IMR-90 (cell line): Measurements from ENCODE around the gene APC2. TPM values are rescaled to one million over a fixed set of nuclear protein-coding genes. Genes with fewer than 3 reads are reported as not detected.

ENCODE experiments used
- ATAC-seq: fragments of 200-7000 bp; cut with Tn5 transposase; 2 replicates; pipeline ENCODE4 v1.9.1; 2020; ENCODE audit warnings: low read depth, mild to moderate bottlenecking, moderate library complexity
- BruUV-seq: library from RNA; stranded (reverse); fragments of 400-500 nt; replicated peaks from 2 replicates; lab custom pipeline; 2021; lab: Mats Ljungman, UMichigan
- CTCF ChIA-PET: fragments of 300-600 bp; formaldehyde crosslinking; extraction: SDS; loops from one replicate; lab custom pipeline; 2021; ENCODE audit warnings: antibody characterized with exemption; lab: Yijun Ruan, JAX
- POLR2A ChIA-PET: fragments of 300-600 bp; sonication (Branson Sonifier 250); formaldehyde crosslinking; loops from one replicate; lab custom pipeline; 2022; ENCODE audit warnings: antibody characterized with exemption; ENCODE audit not compliant: unreplicated experiment; lab: Charles Lee
- DNase-seq: peaks from one replicate; pipeline ENCODE4 v3.0.0; 2013
- H2AFZ ChIP-seq: replicated peaks from 2 replicates; pipeline ENCODE3; 2013; ENCODE audit warnings: low read length, mild to moderate bottlenecking; ENCODE audit not compliant: poor library complexity
- H2AK5ac ChIP-seq: 2 replicates; pipeline ENCODE4 v1.6.1; 2013; ENCODE audit warnings: low read depth, low read length, inconsistent platforms
- H2AK9ac ChIP-seq: replicated peaks from 2 replicates; pipeline ENCODE3; 2013; ENCODE audit warnings: mild to moderate bottlenecking, low read depth, low read length, moderate library complexity; ENCODE audit not compliant: poor library complexity
- H2BK120ac ChIP-seq: 2 replicates; pipeline ENCODE4 v1.6.1; 2013; ENCODE audit warnings: low read depth, low read length, inconsistent platforms
- H2BK15ac ChIP-seq: 3 replicates; pipeline ENCODE4 v1.6.1; 2013; ENCODE audit warnings: low read depth, low read length, inconsistent platforms
- H2BK20ac ChIP-seq: 2 replicates; pipeline ENCODE4 v1.6.1; 2013; ENCODE audit warnings: low read depth, mild to moderate bottlenecking, inconsistent platforms, low read length, moderate library complexity
- H2BK5ac ChIP-seq: 2 replicates; pipeline ENCODE4 v1.6.1; 2013; ENCODE audit warnings: mild to moderate bottlenecking, low read depth, low read length, inconsistent platforms; ENCODE audit not compliant: poor library complexity, severe bottlenecking
- H3K14ac ChIP-seq: replicated peaks from 2 replicates; pipeline ENCODE4 v1.6.1; 2013; ENCODE audit warnings: low read depth, low read length, inconsistent platforms
- H3K18ac ChIP-seq: 2 replicates; pipeline ENCODE4 v1.6.1; 2013; ENCODE audit warnings: low read depth, low read length, control low read depth
- H3K23ac ChIP-seq: 2 replicates; pipeline ENCODE4 v1.6.1; 2013; ENCODE audit warnings: low read depth, low read length, inconsistent platforms
- H3K27ac ChIP-seq: 2 replicates; pipeline ENCODE4 v1.5.1; 2013; ENCODE audit warnings: mild to moderate bottlenecking, control low read depth, low read length; ENCODE audit not compliant: insufficient read depth
- H3K27me3 ChIP-seq: 2 replicates; pipeline ENCODE4 v1.6.1; 2013; ENCODE audit warnings: low read length; ENCODE audit not compliant: control insufficient read depth, insufficient read depth
- H3K36me3 ChIP-seq: 2 replicates; pipeline ENCODE4 v1.6.1; 2013; ENCODE audit warnings: low read length, mixed read lengths; ENCODE audit not compliant: control insufficient read depth, insufficient read depth
- H3K4ac ChIP-seq: 2 replicates; pipeline ENCODE4 v1.6.1; 2013; ENCODE audit warnings: low read depth, low read length, inconsistent platforms
- H3K4me1 ChIP-seq: 2 replicates; pipeline ENCODE4 v1.6.1; 2013; ENCODE audit warnings: low read length, mixed read lengths; ENCODE audit not compliant: control insufficient read depth, insufficient read depth
- H3K4me2 ChIP-seq: 2 replicates; pipeline ENCODE4 v1.6.1; 2013; ENCODE audit warnings: low read depth, mild to moderate bottlenecking, control low read depth, low read length, moderate library complexity
- H3K4me3 ChIP-seq: 2 replicates; pipeline ENCODE4 v1.5.1; 2013; ENCODE audit warnings: low read depth, mild to moderate bottlenecking, control low read depth, low read length, moderate library complexity; ENCODE audit not compliant: insufficient read depth
- H3K56ac ChIP-seq: 2 replicates; pipeline ENCODE4 v1.6.1; 2013; ENCODE audit warnings: low read length, inconsistent platforms; ENCODE audit not compliant: insufficient read depth; ENCODE audit errors: extremely low read depth
- H3K79me1 ChIP-seq, 2 experiments: 2 replicates each; pipeline ENCODE4 v1.6.1; 2013; ENCODE audit warnings: low read length in 2 of 2, inconsistent platforms in 1 of 2, low read depth in 1 of 2
- H3K9ac ChIP-seq: 2 replicates; pipeline ENCODE4 v1.6.1; 2013; ENCODE audit warnings: low read depth, low read length, control low read depth
- H3K9me1 ChIP-seq: 2 replicates; pipeline ENCODE4 v1.6.1; 2013; ENCODE audit warnings: low read length, inconsistent platforms; ENCODE audit not compliant: insufficient read depth
- H3K9me3 ChIP-seq: 2 replicates; pipeline ENCODE4 v1.6.1; 2013; ENCODE audit warnings: low read length; ENCODE audit not compliant: control insufficient read depth, insufficient read depth
- H4K20me1 ChIP-seq: 2 replicates; pipeline ENCODE4 v1.6.1; 2013; ENCODE audit warnings: low read length, inconsistent platforms; ENCODE audit not compliant: insufficient read depth
- H4K5ac ChIP-seq: 2 replicates; pipeline ENCODE4 v1.6.1; 2013; ENCODE audit warnings: mild to moderate bottlenecking, low read depth, low read length, control low read depth
- H4K8ac ChIP-seq, 2 experiments: 2 replicates each; pipeline ENCODE4 v1.6.1; 2013; ENCODE audit warnings: low read depth in 2 of 2, low read length in 2 of 2, control low read depth in 1 of 2, inconsistent platforms in 1 of 2
- H4K91ac ChIP-seq: 2 replicates; pipeline ENCODE4 v1.6.1; 2013; ENCODE audit warnings: low read depth, low read length, inconsistent platforms; ENCODE audit not compliant: insufficient read depth
- CHD1 ChIP-seq: IDR thresholded peaks from 2 replicates; pipeline ENCODE4 v1.6.1; 2012; ENCODE audit warnings: low read depth, low read length, improper control_type of control experiment
- CTCF ChIP-seq: conservative IDR thresholded peaks from 2 replicates; pipeline ENCODE4 v1.5.1; 2012; ENCODE audit warnings: mild to moderate bottlenecking, low read depth, low read length, improper control_type of control experiment
- MAFK ChIP-seq: IDR thresholded peaks from 2 replicates; pipeline ENCODE4 v1.6.1; 2012; ENCODE audit warnings: low read depth, low read length, improper control_type of control experiment
- MAZ ChIP-seq: IDR thresholded peaks from 2 replicates; pipeline ENCODE4 v1.6.1; 2012; ENCODE audit warnings: low read depth, mild to moderate bottlenecking, low read length, improper control_type of control experiment, moderate library complexity, borderline replicate concordance
- WGBS, 2 experiments: methylation state at CpG; one replicate each; pipeline versions ENCODE4 v1.1.5 to v1.1.7; 2013; ENCODE audit warnings: missing lambda C conversion rate in 2 of 2; ENCODE audit not compliant: insufficient read length in 1 of 2; ENCODE audit errors: extremely low coverage in 2 of 2; 5-methylcytosine and 5-hydroxymethylcytosine counted together
- dilution Hi-C: fragments of 300-500 bp; cut with HindIII; formaldehyde crosslinking; loops from one replicate; pipeline ENCODE4 v1.14.3; 2018; ENCODE audit warnings: low sequenced_read_pairs; ENCODE audit not compliant: unreplicated experiment
- in situ Hi-C: fragments of 300-500 bp; cut with MboI; formaldehyde crosslinking; loops from 3 replicates; pipeline ENCODE4 v1.14.3; 2019; ENCODE audit warnings: low sequenced_read_pairs, inconsistent platforms, mixed read lengths
- intact Hi-C: fragments of 100-400 bp; cut with micrococcal nuclease; formaldehyde crosslinking; loops from 2 replicates; pipeline ENCODE4 v1.10.0; 2022
- polyA plus RNA-seq, 3 experiments: library from polyadenylated mRNA; depleted of rRNA; stranded (reverse); fragments of >200 nt; gene quantifications; 2 replicates each; pipeline ENCODE4 v1.2.3, GENCODE V29; 2012; ENCODE audit warnings: low replicate concordance in 1 of 3
- total RNA-seq: library from RNA; depleted of rRNA; stranded (reverse); fragments of >200 nt; gene quantifications from 2 replicates; pipeline ENCODE4 v1.2.3, GENCODE V29; 2012

APC2 gene
- total and polyA plus RNA-seq, 2 of the 4 experiments (the other 2 are of a cell fraction): 0.36 to 0.41 TPM

- Histone ChIP-seq H3K9me1 (peaks cover 17% of the 10 kb centered on the region), H2BK15ac (no peak overlapping the region), H3K36me3 (peaks cover 50% of the 10 kb centered on the region), H3K4me2 (no peak overlapping the region), H3K4me1 (peaks cover 19% of the 10 kb centered on the region), H3K4ac (no peak overlapping the region), H2AFZ (no peak overlapping the region), H3K9ac (no peak overlapping the region), H3K27ac (no peak overlapping the region), H3K18ac (no peak overlapping the region), H3K79me1 (peaks cover 3 to 68% of the 10 kb centered on the region in 2 experiments; a peak in 3 of 4 replicates), H3K56ac (no peak overlapping the region), H3K23ac (no peak overlapping the region), H3K4me3 (no peak overlapping the region), H2AK5ac (no peak overlapping the region), H2AK9ac (no peak overlapping the region), H4K5ac (no peak overlapping the region), H2BK5ac (no peak overlapping the region), H3K27me3 (no peaks in the 10 kb centered on the region), H3K14ac (no peak overlapping the region), H2BK120ac (no peak overlapping the region), H4K91ac (no peak overlapping the region), H4K20me1 (peaks cover 90% of the 10 kb centered on the region), H3K9me3 (no peaks in the 10 kb centered on the region), H4K8ac (no peak overlapping the region), H2BK20ac (no peak overlapping the region)
- ChIA-PET POLR2A (no interaction called here), CTCF (no interaction called here)
- intact Hi-C loops: no loop called here
- 90% methylated on average over 6 of the region's 30 CpGs; no CpG with 5 or more reads in 1 of the 2 experiments for WGBS, 2 experiments
- ATAC-seq: no peak
- TF ChIP-seq MAZ (no peak), MAFK (no peak), CTCF (no peak), CHD1 (no peak)
- in situ Hi-C loops: no loop called here
- no TSS peak for BruUV-seq
- dilution Hi-C loops: no loop called here
- DNase-seq: no peak
These were observed 32.0 kb upstream of the APC2 start for GRCh38 chr19:1417681-1418495.
